Epidermal melanocyte (primary cell): Measurements from ENCODE around the gene EVI5.
"Not testable (repeated sequence)": the region's sequence is repeated elsewhere in the genome, so short reads cannot be mapped to it uniquely, and the experiment has no call there.

Experiments used
- DNase-seq: peaks from one replicate; pipeline ENCODE4 v3.0.0; 2011; ENCODE audit warnings: low spot score; ENCODE audit not compliant: insufficient read length

The EVI5 gene

GRCh38 chr1:92792340-92792782 lies 7.5 kb upstream of the EVI5 start:
- no peak for DNase-seq

DNA sequence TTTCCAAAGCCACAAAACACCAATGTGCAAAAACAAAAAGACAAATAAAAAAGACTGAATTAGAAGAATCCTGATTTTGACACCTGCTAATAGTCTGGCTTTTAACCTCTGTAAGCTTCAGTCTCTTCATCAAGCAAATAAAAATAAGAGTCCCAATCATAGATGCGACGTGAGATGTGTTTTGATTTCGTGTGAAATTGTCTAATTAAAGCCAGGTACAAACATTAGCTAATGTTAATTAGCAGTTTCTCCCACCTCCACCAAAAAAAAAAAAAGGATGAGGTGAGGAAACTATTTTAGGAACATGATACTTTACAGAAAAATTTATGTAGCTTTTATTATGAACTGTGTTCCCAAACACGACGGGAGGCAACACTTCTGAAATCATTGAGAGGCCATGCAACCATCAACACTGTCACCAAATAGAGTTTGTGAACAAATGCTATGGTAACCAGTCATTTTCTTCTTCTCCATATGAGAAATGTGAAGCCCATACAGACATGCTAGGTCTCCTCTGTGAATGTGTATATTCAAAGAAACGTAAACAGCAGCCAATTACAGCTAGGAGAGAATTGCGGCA lies 6.7 kb upstream of the EVI5 start:
- DNase-seq, result no peak

- DNase-seq, result no peak
Measured at GRCh38 chr1:92790867-92791266, 6.0 kb upstream of the EVI5 start.

GRCh38 chr1:92790081-92790480 lies 5.2 kb upstream of the EVI5 start:
- no peak for DNase-seq

DNA sequence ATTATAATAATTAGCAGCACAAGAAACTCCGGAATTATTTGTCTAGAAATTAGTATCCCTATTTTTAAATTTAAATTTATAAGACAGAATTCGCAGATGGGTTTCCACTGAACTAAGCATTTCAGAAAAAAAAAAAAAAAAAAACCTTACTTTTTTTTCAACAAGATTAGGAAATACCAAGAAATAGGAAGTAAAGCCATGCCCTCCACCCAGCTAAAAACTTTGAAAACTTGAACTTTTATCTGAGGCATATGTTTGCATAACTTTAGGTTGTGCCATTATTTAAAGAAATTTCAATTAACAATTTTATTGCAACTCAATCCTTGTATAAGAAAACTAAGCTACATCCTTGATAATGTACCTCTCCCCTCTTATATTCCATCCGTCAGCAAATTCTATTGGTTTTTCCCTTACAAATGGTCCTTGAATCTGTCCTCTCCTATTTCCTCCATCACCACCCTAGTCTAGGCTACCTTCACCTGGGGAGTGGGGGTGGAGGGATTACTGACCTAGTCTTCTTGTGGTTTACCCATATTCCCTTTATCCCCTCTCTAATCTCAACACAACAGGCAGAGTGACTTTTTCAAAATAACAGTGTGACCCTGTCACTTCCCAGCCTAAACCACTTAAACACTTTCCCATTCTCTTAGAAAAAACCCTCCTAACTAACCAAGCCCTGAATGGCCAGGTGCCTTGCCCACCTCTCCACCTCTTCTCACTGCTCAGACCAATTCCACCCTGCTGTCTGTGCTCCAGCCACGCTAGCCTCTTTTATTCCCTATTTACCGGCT lies 1.4 kb upstream of the EVI5 start:
- no peak for DNase-seq

DNA sequence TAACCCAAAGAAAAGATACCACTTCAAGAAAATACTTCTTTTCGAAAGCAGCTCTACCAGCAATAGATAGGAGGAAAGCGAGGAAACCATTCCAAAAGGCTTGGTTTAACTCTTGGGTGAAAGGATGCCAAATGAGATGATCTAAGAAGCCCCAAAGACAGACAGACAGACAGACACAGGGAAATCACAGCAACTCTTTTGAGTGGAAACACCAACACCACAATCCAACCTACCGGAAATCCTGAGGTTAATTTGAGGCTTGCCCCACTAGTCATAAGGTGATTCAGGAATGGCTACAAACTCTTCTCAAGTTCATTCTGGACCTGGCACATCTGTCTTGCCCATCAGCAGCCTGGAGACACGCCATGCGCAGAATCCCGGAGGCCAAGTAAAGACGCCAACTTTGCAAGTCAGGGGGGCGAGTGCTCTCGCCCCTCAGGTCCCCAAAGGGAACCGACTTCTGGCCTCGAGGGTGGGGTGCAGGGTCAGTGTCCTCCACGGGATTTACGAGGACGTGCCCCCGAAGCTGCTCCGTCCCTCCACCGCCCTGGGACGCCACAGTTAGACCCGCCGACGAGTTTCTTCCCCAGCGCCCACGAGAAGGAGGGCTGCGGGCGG lies 778 bp downstream of the EVI5 start:
- DNase-seq, result no peak

DNA sequence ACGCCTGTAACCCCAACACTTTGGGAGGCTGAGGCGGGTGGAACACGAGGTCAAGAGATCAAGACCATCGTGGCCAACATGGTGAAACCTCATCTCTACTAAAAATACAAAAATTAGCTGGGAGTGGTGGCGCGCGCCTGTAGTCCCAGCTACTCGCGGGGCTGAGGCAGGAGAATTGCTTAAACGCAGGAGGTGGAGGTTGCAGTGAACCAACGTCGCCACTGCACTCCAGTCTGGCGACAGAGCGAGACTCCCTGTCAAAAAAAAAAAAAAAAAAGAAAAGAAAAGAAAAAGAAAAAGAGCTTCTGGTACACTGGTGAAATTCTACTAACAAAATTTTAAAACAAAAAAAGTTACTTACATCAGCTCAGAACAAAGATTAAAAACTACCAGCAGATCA lies 1.4 kb downstream of the EVI5 start:
- not testable (repeated sequence) for DNase-seq

DNA sequence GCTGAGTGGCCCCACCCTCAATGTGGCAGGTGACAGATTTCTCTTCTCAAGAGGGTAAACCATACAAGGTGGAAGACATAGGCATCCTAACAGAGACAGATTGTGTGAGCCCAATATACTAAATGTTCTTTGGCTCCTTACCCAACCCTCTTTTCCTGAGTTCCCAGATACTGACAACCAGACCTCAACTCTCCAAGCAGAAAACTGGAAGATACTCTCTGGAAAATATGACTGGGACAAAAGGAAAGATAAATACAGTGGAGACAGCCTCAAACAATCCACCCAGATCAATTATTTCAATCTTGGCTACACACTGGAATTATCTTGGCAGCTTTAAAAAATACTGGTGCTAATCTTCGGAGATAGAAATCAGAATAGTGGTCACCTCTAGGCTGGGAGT lies 6.5 kb downstream of the EVI5 start:
- DNase-seq, result no peak

DNA sequence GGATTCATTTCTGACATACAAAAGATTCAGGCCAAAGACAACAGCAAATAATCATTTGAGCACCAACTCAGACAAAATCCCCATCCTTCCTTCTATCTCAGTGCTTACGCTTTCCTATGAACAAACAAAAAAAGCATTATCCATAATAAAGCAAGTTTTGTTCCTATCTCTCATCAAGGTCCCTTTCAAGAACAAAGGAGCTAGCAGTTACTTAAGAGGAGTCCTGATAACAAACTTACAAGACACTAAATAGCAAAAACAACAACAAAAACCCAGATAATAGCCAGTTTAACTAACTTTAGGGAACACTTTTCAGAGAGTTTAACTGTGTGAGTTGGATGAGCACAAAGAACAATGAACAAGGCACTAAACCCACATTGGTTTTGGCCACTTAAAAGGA lies 10.5 kb downstream of the EVI5 start:
- DNase-seq, result no peak

DNA sequence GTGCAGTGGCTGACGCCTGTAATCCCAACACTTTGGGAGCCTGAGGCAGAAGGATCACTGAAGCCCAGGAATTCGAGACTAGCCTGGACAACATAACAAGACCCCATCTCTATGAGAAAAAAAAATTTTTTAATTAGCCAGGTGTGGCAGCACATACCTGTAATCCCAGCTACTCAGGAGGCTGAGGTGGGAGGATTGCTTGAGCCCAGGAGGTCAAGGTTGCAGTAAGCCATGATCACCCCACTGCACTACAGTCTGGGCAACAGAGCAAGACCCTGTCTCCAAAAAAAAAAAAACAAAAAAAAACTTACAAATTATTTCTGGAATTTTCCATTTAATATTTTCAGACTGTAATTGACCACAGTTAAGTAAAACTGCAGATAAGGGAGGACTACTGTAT lies 11.2 kb downstream of the EVI5 start:
- DNase-seq, result not testable (repeated sequence)

GRCh38 chr1:92769856-92770255 lies 15.1 kb downstream of the EVI5 start:
- DNase-seq, result no peak

GRCh38 chr1:92768915-92769314 lies 16.0 kb downstream of the EVI5 start:
- no peak for DNase-seq

DNA sequence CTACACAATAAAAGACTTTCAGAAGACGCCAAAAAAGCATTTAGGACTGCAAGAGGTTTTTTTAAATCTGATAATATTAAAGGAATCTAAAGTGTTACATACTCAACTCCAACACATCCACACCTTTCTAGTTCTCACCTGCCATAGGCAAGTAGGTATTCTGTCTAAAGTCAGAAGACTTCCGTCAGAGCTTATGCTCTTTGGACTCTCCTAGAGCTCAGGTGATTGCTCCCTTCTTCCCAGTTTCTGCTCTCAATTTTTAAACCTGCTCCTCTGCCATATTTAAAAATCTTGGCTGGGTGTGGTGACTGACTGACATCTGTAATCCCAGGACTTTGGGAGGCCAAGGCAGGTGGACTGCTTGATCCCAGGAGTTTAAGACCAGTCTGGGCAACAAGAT lies 16.6 kb downstream of the EVI5 start:
- DNase-seq, result no peak

- DNase-seq, result no peak
Measured at GRCh38 chr1:92764116-92764515, 20.8 kb downstream of the EVI5 start.

DNA sequence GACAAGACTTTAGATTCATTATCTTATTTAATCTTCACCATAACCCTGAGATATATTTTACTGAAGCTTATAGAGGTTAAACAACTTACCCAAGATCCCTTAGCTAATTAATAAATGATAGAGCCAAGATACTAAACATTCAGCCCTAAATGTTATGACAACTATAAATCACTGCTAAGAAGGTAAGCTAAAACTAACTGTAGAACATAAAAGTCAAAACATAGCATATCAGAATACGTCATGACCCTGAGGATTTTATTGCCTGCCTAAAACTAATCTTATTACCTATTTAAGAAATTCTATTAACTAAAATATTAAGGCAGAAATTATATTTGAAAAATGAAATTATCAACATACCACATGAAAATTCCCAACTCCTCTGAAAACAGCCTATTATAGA lies 22.6 kb downstream of the EVI5 start:
- no peak for DNase-seq

- DNase-seq, result no peak
Measured at GRCh38 chr1:92759361-92759760, 25.5 kb downstream of the EVI5 start.

- DNase-seq, result no peak
Measured at GRCh38 chr1:92756537-92756936, 28.4 kb downstream of the EVI5 start.

- no peak for DNase-seq
Measured at GRCh38 chr1:92755541-92756461, 29.1 kb downstream of the EVI5 start.

- no peak for DNase-seq
Measured at GRCh38 chr1:92754719-92755050, 30.2 kb downstream of the EVI5 start.

DNA sequence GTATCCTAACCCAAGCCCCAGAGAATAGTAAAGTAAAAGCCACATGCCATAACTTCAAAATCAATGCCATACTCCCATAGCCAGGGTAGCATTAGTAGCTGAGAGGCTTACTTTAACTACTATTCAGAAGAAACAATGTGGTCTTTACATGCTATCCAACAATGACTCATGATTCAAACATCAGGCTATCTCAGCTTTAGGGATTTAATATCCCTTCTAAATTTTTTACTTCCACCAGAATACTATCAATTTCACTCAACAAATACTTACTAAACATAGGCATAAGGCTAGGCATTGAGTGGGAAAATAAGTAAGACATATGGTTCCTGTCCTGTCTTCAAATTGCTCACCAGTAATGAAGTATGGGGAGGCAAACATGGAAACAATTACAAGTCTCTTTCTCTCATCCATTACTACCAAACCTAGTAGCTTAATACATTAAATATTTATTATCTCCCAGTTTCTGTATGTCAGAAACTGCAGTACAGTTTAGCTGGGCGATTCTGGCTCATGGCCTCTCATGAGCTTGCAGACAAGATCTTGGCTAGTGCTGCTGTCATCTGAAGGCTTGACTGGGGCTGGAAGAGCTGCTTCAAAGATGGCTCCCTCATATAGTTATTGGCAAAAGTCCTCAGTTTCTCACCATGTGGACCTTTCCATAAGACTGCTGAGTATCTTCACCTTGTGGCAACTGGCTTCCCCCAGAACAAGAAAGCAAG lies 30.7 kb downstream of the EVI5 start:
- peak; percentile 54 for DNase-seq

- DNase-seq, result no peak
Measured at GRCh38 chr1:92752719-92753118, 32.2 kb downstream of the EVI5 start.
